Left ventricle myocardium inferior (tissue), 1 donor: ENCODE measurements around the gene PCLO. TPM values are rescaled to one million over a fixed set of nuclear protein-coding genes. Genes with fewer than 3 reads are reported as not detected.

Source experiments
- DNase-seq: peaks from one replicate; pipeline ENCODE4 v3.0.0-alpha.2; 2020
- H3K27ac ChIP-seq: fragments of 200-600 bp; replicated peaks from 2 replicates; pipeline ENCODE4 v1.8.0; 2021
- H3K27me3 ChIP-seq: fragments of 200-600 bp; 2 replicates; pipeline ENCODE4 v1.8.0; 2021; ENCODE audit warnings: low read depth
- H3K36me3 ChIP-seq: fragments of 200-600 bp; 2 replicates; pipeline ENCODE4 v1.8.0; 2021
- H3K4me1 ChIP-seq: fragments of 200-600 bp; 2 replicates; pipeline ENCODE4 v1.8.0; 2021
- H3K4me3 ChIP-seq: fragments of 200-600 bp; 2 replicates; pipeline ENCODE4 v1.8.0; 2021; ENCODE audit warnings: mild to moderate bottlenecking, moderate library complexity
- H3K9me3 ChIP-seq: fragments of 200-600 bp; replicated peaks from 2 replicates; pipeline ENCODE4 v1.8.0; 2021
- CTCF ChIP-seq: fragments of 200-600 bp; IDR thresholded peaks from 2 replicates; pipeline ENCODE4 v1.8.0; 2021; ENCODE audit warnings: antibody characterized with exemption, mild to moderate bottlenecking, borderline replicate concordance
- intact Hi-C: fragments of 100-400 bp; cut with micrococcal nuclease; formaldehyde crosslinking; loops from one replicate; pipeline ENCODE4 v1.11.0; 2022
- total RNA-seq: library from RNA; stranded (reverse); fragmentation: NEBNext Ultra II Directional; extraction: Animal tissue kit (Norgen Biotek cat#: 25700); gene quantifications from one replicate; pipeline ENCODE4 v1.2.1, GENCODE V29; 2021
- donor health status: DM: no; HTN: yes; CAD: no; lungs with severe emphysema.

Gene PCLO
- total RNA-seq, 1 donor from 2014 or later, result 4.2 TPM

GRCh38 chr7:83119026-83119382, 43.7 kb downstream of the PCLO start:
- Histone ChIP-seq H3K9me3 (peaks cover 25% of the 10 kb centered on the region), H3K27me3 (no peaks in the 10 kb centered on the region), H3K4me3 (no peak overlapping the region), H3K36me3 (no peaks in the 10 kb centered on the region), H3K4me1 (peaks cover 4% of the 10 kb centered on the region), H3K27ac (no peak overlapping the region)
- intact Hi-C loops, result no loop called here
- no peak for DNase-seq
- TF ChIP-seq CTCF, result no peak

GRCh38 chr7:83118347-83119025, 44.2 kb downstream of the PCLO start:
- no peak overlapping the region for H3K27ac ChIP-seq
- H3K9me3 ChIP-seq, result peaks cover 23% of the 10 kb centered on the region
- peaks cover 4% of the 10 kb centered on the region for H3K4me1 ChIP-seq
- no peak for DNase-seq
- no peak for TF ChIP-seq CTCF
- H3K36me3 ChIP-seq, result no peaks in the 10 kb centered on the region
- H3K27me3 ChIP-seq, result no peaks in the 10 kb centered on the region
- H3K4me3 ChIP-seq, result no peak overlapping the region
- intact Hi-C loops, result no loop called here

GRCh38 chr7:83117466-83117865, 45.2 kb downstream of the PCLO start:
- intact Hi-C loops, result no loop called here
- Histone ChIP-seq H3K9me3 (peaks cover 12% of the 10 kb centered on the region), H3K4me1 (peaks cover 4% of the 10 kb centered on the region), H3K36me3 (no peaks in the 10 kb centered on the region), H3K27me3 (no peaks in the 10 kb centered on the region), H3K27ac (no peak overlapping the region), H3K4me3 (no peak overlapping the region)
- no peak for TF ChIP-seq CTCF
- no peak for DNase-seq

- no peak for DNase-seq
- Histone ChIP-seq H3K27me3 (no peaks in the 10 kb centered on the region), H3K9me3 (no peaks in the 10 kb centered on the region), H3K27ac (no peak overlapping the region), H3K4me1 (no peaks in the 10 kb centered on the region), H3K36me3 (no peaks in the 10 kb centered on the region), H3K4me3 (no peak overlapping the region)
- TF ChIP-seq CTCF, result no peak
- intact Hi-C loops, result no loop called here
Observed at GRCh38 chr7:83111391-83111790, 51.3 kb downstream of the PCLO start.

- no peak for TF ChIP-seq CTCF
- no peaks in the 10 kb centered on the region for H3K27me3 ChIP-seq
- H3K4me1 ChIP-seq, result no peaks in the 10 kb centered on the region
- H3K36me3 ChIP-seq, result no peaks in the 10 kb centered on the region
- DNase-seq, result no peak
- no peak overlapping the region for H3K27ac ChIP-seq
- no peak overlapping the region for H3K4me3 ChIP-seq
- intact Hi-C loops, result no loop called here
- no peaks in the 10 kb centered on the region for H3K9me3 ChIP-seq
Observed at GRCh38 chr7:83109352-83109751, 53.3 kb downstream of the PCLO start.
